NCI-H226 (cell line): Measurements from ENCODE around the gene ZNF563.
"Not testable (repeated sequence)": the region's sequence is repeated elsewhere in the genome, so short reads cannot be mapped to it uniquely, and the experiment has no call there.

Source experiments
- DNase-seq: peaks from one replicate; pipeline ENCODE4 v3.0.0-alpha.2; 2015

Gene ZNF563

DNA sequence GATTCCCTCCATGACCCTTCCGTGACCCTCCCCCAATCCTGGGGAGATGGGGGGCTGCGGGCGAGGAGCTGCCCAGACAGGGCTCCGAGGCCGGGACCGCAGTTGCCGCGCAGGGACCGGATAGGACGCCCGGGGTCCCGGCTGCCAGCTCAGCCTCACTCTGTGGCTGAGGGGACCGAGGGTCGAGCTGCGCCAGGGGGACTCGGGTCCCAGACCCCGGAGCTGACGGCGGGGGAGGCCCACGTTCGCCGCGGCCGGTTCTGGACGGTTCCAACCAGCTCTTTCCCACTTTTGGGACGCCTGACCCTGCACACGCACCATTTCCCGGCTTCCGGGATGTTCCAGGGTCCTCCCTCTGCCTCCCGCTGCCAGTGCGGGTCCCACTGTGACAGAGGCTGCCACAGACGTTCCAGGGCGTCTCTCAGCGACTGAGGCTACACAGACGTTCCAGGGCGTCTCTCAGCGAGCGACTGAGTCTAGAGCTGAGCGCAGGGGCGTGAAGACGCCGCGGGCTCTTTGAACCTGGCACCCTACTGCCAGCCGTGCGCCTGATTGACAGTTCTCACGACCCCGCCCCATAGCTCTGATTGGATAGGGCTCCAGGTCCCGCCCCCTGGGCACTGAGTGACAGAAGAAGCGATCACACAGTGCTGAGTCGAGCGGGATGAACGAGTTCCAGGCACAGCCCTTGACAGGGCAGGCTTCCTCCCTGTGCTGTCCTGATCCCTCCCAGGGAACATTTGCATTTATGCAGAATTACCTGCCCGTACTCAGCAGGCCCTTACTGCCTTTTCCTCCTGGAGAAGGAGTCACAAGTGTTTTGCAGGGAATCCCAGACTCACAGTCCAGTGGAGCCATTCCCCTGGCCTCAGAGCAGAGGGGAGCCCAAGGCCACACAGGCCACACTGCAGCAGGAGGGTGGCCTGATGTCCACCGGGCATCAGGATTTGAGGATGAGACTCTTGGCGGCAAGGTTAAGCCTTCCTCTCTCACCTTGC lies at the start of gene ZNF563:
ZNF563 (minus strand) TSS at position 472 of the 998 bp plus-strand sequence; CDS start at position 321, 151 bp downstream.
- DNase-seq: peak; percentile 88

DNA sequence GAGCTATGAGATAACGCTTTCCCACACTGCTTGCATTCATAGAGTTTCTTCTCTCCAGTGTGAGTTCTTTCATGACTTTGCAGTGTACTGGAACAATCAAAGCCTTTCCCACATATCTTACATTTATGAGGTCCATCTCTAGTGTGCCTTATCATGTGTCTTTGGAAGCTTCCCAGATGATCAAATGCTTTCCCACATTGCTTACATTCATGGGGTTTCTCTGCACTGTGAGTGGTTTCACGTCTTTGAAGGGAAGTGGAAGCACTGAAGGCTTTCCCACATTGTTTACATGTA lies 47.0 kb upstream of the ZNF563 start:
- DNase-seq: no peak

DNA sequence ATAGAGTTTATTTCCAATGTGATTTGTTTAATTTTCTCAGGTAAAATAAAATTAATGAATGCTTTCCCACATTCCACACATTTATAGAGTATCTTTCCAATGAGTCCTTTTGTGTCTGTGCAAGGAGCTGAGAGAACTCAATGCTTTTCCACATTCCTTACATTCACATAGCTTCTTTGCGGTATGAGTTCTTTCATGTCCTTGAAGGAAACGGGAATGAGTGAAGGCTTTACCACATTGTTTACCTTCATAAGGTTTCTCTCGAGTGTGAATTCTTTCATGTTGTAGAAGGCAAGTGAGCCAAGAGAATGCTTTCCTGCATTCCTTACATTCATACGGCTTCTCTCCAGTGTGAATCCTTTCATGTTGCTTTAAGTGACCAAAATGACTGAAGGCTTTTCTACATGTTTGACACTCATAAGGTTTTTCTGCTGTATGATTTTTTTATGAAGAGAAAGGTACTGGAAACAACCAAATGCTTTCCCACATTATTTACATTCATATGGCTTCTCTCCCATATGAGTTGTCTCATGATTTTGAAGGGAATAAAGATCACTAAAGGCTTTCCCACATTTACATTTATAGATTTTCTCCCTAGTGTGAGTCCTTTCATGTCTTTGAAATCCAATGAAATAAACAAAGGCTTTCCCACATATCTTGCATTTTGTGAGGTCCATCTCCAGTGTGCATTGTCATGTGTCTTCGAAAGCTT lies 46.5 kb upstream of the ZNF563 start:
- DNase-seq: no peak

DNA sequence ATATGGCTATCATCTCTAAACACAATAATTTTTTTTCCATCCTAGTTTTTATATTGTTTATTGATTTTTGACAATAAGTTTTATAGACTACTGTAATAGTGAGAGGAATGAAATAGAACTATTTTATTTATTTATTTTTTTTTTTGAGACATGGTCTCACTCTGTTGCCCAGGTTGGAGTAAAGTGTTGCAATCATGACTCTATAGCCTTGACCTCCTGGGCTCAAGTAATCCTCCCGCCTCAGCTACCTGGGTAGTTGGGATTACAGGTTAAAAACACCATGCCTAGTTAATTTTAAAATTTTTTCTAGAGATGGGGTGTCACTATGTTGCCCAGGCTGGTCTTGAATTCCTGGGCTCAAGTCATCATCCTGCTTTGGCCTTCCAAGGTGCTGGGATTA lies 40.6 kb upstream of the ZNF563 start:
- no peak for DNase-seq

DNA sequence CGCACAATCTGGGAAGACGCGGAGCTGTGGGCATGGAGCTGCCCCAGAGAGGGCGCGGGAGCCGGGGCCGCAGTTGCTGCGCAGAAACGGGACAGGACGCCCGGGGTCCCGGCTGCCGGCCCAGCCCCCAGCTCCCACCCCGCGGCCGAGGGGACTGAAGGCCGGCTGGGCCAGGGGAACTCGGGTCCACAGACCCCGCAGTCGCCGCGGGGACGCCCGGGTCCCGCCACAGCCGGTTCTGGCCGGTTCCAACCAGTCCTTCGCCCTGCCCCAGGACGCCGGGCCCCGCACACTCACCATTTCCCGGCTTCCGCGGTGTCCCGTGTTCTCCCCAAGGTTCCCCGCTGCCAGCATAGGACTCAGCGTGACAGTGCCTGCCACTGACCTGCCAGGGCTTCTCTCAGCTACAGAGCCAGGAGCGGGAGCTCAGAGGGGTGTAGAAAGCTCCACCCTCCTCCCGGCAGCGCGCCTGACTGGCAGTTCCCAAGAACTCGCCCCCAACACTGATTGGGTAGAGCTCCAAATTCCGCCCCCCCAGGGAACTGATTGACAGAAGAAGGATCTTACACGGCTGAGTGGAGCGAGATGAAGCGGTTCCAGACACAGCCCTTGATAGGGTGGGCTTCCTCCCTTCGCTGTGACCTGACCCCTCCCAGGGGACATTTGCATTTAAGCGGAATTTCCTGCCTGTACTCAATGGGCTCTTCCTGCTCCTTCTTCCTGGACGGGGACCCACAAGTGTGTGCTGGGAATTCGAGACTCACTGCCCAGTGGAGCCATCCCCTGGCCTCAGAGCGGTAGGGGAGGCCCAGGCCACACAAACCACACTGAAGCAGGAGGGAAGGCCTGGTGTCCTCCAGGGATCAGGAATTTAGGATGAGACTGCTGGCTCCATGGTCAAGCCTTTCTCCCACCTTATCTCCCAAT lies 32.1 kb upstream of the ZNF563 start, which contains the start of gene ZNF442:
ZNF442 (minus strand) TSS at position 448 of the 927 bp plus-strand sequence. CDS start 2,052 bp downstream, outside the sequence.
- DNase-seq: peak; percentile 76

DNA sequence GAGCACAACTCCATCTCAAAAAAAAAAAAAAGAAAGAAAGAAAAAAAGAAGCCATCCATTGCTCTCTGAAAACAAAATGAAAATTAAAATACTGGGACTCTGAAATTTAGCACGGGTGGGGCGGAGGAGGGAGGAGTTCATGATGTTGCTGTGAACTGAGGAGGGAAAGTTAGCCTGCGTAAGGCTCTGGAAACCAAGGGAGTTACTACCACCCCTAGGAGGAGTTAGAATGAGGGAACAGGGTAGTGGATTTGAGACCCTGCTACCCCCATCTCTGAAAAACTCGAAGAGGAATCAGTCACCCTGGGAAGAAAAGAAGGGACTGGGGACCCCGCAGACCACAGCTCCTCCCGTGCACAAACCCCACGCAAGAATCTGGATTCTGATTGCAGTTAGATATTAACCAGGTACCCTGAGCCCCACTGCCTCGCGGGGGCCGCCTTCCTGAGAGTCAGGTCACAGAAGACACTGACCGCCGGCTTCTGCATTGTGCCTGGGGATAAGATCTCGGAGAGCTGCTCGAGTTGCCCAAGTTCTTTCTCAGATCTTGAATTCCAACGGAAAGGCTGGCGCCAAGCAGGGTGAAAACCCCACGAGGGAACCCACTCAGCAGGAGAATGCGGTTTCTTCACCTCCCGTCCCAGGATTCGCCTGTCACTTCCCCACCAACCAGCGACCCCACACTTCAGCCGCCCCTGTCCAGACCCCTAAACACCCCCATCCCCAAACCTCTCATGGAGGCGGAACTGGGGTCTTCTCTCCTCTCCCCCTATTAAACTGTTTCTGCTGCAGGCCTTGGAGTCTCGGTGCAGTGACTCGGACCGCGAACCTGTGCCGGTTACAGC lies 31.2 kb upstream of the ZNF563 start:
- no peak for DNase-seq

DNA sequence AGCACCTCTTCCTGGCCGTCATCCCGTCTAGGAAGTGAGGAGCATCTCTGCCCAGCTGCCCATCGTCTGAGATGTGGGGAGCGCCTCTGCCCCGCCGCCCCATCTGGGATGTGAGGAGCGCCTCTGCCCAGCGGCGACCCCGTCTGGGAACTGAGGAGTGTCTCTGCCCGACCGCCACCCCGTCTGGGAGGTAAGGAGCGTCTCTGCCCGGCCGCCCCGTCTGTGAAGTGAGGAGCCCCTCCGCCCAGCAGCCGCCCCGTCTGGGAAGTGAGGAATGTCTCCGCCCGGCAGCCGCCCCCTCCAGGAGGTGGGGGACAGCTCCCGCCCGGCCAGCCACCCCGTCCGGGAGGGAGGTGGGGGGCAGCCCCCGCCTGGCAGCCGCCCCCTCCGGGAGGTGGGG lies 28.8 kb upstream of the ZNF563 start:
- DNase-seq: not testable (repeated sequence)

DNA sequence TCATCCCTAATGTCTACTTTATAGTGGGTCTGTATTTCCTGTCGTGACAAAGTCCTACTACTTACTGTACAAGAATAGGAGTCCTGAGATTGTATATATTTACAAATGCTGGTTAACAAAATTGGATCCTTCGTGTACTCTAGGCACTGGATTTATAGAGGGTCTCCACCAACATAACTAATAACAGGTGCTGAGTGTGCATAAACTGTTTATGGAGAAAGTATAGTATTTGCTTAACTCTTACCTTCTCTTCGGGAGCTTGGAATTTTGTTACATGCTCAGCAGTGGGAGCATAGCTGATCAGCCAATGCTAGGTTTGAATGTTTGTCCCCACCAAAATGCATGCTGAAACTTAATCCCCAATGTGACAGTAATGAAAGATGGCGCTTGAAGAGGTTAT lies 19.9 kb upstream of the ZNF563 start:
- DNase-seq: no peak

DNA sequence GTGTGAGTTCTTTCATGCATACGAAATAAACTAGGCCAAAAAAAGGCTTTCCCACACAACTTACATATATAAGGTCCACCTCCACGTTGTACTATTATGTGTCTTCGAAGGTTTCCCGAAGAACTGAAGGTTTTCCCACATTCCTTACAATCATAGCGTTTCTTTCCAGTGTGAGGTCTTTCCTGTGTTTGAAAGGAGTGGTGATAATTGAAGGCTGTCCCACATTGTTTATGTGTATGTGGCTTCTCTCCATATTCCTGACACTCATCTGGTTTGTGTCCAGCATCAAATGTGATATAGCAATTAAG lies 17.4 kb upstream of the ZNF563 start:
- no peak for DNase-seq

DNA sequence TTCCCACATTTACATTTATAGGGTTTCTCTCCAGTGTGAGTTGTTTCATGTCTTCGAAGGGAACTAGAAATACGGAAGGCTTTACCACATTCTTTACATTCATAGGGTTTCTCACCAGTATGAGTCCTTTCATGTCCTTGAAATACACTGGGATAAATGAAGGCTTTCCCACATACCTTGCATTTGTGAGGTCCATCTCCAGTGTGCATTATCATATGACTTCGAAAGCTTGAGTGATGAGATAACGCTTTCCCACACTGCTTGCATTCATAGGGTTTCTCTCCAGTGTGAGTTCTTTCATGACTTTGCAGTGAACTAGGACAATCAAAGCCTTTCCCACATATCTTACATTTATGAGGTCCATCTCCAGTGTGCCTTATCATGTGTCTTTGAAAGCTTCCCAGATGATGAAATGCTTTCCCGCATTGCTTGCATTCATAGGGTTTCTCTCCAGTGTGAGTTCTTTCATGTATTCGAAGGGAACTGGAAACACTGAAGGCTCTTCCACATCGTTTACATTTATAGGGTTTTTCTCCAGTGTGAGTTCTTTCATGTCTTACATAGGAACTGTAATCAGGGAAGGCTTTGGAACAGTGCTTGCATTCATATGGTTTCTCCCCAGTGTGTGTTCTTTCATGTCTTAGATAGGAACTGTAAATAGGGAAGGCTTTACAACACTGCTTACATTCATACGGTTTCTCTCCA lies 16.9 kb upstream of the ZNF563 start:
- no peak for DNase-seq

DNA sequence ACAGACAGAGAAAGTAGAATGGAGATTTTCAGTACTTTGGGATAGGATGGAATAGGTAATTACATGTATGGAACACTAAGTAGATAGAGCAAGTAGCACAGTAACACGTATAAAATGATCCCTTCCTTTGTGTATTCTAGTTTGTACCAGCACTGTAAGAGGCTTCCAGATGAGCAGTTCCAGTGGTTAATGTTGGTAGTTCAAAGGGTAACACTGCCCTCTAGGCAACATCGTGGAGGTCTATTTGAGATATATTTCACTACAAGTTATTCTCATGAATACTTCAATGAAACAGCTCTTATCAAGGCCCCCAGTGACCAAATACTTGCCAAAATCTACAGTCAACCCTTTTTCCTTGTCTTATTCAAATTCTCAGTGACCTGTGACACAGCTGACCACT lies 13.5 kb upstream of the ZNF563 start:
- no peak for DNase-seq

DNA sequence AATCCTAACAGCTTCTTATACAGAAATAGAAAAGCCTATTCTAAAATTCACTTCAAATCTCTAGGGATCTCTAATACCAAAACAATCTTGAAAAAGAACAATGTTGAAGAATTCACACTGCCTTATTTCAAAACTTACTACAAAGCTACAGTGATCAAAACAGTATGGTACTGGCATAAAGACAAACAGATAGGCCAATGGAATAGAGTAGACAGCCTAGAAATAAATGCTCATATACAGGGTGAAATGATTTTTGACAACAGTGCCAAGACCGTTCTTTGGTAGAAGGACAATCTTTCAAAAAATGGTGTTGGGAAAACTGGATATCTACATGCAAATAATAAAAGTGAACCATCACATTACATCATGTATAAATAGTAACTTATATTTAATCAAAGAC lies 11.8 kb upstream of the ZNF563 start:
- DNase-seq: no peak

DNA sequence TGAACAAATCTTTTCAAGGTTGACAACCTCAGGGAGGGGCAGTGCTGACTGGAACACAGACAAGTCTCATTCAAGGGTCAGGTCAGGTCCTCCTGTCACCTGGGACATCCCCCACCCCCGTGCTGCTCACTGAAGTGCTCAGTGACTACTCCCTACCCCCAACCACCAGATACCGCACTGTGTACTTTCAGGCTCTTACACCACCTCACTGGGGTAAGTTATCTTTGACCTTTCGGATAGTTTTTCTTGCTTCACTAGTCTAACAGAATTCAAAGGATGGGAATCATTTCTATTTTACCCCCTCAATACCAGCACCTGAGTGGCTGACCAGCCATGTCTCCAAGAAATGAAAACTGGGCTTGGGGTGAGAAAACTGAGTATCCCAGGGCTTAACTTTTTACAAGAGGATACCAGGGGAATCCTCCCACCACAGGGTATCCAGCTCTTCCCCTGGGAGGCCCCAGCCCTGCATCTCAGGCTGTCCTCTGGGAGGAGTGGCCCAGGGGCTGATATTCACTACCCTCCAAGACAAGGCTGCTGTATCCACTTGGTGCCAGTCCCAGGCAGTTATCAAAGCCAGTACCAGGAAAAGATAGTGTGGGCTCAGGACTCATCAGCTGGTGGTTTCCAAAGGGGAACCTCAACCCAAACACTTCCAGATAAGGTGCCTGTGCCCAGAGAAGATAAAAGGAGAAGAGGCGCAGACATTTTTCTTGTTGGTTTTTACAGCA lies 2.1 kb downstream of the ZNF563 start:
- peak; percentile 21 for DNase-seq

DNA sequence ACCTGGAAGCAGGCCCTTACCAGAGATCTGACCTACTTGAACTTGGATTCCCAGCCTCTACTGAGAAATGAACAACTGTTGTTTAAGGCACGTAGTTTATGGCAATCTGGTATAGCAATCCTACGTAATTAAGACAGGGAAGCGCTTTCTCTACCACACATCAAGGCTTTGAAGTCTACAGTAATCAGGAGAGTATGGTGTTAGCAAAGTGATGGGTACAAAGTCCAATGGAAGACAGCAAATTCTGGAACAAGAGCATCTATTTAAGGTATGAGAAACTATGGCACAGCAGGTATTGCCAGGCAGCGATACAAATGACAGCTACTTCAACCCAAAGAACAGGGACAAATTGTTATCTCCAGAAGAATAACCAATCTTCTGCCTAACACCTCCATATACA lies 3.1 kb downstream of the ZNF563 start:
- no peak for DNase-seq

DNA sequence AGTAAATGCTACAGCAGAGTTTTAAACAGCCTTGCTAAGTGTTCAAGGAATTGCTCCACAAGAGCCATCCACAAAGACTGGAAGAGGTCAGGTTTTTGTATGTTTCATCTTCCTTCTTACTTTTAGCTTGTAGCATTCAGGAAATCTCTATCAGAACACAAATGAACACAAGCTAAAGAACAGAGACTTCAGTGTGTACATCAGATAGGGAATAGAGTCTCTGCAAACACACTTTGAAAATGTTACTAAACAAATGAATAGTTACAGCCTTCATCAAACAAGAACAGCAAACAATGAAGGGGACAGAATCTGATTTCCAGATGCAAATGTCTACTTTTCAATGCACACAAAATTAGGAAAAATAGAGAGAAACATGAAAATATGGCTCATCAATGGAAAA lies 7.7 kb downstream of the ZNF563 start:
- no peak for DNase-seq

DNA sequence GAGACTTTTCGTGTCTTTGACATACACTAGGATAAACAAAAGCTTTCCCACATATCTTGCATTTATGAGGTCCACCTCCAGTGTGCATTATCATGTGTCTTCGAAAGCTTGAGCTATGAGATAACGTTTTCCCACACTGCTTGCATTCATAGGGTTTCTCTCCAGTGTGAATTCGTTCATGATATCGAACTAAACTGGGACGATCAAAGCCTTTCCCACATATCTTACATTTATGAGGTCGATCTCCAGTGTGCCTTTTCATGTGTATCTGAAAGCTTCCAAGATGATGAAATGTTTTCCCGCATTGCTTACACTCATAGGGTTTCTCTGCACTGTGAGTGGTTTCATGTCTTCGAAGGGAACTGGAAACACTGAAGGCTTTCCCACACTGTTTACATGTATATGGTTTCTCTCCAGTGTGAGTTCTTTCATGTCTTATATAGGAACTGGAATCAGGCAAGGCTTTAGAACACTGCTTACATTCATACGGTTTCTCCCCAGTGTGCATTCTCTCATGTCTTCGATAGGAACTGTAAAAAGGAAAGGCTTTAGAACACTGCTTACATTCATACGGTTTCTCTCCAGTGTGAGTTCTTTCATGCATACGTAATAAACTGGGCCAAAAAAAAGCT lies 14.5 kb downstream of the ZNF563 start:
- DNase-seq: no peak

DNA sequence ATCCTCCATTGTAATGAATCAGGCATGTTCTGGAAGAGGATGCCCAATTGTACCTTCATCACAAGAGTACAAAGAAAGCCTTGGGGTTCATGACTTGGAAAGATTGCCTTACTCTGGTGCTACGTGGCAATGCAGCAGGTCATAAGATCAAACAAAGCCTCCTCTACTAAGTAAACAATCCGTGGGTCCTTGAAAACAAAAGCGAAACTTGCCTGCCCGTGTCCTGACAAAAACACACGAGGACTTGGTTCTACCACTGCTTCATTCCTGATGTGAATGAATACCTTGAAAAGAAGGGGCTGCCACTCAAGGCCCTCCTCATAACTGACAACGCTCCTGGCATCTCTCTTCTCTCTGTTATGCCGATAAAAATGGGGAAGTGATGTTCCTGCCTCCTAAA lies 18.9 kb downstream of the ZNF563 start:
- no peak for DNase-seq

DNA sequence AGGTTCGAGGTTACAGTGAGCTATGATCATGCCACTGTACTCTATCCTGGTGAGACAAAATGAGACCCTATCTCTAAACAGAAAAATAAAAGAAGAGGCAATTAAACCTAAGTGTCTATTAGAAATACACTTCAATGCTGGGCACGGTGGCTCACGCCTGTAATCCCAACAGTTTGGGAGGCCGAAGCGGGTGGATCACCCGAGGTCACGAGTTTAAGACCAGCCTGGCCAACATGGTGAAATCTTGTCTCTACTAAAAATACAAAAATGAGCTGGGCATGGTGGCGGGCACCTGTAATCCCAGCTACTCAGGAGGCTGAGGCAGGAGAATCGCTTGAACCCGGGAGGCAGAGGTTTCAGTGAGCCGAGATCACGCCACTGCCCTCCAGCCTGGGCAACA lies 24.5 kb downstream of the ZNF563 start:
- DNase-seq: not testable (repeated sequence)

DNA sequence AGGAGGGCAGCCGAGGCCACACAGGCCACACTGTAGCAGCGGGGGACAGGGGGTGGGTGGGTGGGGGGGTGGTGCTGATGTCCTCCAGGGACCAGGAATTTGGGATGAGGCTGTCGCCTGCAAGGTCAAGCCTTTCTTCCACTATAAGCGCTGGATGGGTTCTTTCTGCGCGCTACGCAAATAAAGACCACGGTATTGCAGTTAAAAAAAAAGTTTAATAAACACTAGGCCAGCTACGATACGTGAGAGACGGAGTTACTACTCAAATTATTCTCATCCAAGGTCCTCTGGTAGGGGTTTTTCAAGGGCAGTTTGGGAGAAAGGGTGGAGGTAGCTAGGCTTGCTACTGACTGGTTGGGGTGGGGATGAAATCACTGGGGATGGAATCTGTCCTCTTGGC lies 38.2 kb downstream of the ZNF563 start:
- DNase-seq: no peak
